ENCODE data around the gene DACT3.

DNA sequence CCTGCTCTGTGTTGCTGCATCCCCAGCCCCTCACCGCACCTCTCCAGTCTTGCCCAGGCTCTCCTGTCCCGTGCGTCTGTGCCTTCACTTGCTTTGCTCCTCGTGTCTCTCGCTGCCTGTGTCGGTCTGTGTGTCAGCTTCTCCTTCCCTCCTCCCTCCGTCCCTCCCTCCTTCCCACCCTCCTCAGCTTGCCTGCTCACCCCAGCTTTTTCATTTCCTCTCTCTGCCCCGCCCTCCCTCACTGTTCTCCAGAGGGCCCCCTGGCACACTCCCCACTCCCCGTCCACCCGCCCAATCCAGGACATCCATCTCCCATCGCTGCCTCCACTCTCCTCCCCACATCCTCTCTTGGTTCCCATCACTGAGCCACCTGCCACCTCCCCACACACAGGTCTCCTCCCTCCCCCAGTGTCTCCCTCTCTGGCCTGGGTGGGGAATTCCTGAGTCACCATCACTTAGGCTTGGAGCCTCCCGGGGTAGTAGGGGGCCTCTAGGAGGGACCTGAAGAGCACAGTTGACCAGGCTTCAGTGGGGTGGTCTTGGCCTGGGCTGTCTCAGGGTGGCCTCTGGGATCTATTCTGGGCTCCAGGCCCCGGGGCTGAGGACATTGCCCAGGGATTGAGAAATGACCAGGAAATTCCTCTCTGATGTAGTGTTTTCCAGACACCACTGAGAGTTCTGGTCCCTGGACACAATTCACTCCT, 35.9 kb downstream of the DACT3 start, which contains the start of gene PTGIR:
- TF ChIP-seq, protein P1, sequence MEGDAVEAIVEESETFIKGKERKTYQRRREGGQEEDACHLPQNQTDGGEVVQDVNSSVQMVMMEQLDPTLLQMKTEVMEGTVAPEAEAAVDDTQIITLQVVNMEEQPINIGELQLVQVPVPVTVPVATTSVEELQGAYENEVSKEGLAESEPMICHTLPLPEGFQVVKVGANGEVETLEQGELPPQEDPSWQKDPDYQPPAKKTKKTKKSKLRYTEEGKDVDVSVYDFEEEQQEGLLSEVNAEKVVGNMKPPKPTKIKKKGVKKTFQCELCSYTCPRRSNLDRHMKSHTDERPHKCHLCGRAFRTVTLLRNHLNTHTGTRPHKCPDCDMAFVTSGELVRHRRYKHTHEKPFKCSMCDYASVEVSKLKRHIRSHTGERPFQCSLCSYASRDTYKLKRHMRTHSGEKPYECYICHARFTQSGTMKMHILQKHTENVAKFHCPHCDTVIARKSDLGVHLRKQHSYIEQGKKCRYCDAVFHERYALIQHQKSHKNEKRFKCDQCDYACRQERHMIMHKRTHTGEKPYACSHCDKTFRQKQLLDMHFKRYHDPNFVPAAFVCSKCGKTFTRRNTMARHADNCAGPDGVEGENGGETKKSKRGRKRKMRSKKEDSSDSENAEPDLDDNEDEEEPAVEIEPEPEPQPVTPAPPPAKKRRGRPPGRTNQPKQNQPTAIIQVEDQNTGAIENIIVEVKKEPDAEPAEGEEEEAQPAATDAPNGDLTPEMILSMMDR (conservative IDR thresholded peaks at IDR 0.05; ENCODE audit: low read length), result no peak
- no peak for TF ChIP-seq EZH2phosphoT487 (IDR thresholded peaks at IDR 0.05; ENCODE audit: borderline replicate concordance)

Measured in Loucy (cell line).